ENCODE results near the gene PALD1.

The PALD1 gene

DNA sequence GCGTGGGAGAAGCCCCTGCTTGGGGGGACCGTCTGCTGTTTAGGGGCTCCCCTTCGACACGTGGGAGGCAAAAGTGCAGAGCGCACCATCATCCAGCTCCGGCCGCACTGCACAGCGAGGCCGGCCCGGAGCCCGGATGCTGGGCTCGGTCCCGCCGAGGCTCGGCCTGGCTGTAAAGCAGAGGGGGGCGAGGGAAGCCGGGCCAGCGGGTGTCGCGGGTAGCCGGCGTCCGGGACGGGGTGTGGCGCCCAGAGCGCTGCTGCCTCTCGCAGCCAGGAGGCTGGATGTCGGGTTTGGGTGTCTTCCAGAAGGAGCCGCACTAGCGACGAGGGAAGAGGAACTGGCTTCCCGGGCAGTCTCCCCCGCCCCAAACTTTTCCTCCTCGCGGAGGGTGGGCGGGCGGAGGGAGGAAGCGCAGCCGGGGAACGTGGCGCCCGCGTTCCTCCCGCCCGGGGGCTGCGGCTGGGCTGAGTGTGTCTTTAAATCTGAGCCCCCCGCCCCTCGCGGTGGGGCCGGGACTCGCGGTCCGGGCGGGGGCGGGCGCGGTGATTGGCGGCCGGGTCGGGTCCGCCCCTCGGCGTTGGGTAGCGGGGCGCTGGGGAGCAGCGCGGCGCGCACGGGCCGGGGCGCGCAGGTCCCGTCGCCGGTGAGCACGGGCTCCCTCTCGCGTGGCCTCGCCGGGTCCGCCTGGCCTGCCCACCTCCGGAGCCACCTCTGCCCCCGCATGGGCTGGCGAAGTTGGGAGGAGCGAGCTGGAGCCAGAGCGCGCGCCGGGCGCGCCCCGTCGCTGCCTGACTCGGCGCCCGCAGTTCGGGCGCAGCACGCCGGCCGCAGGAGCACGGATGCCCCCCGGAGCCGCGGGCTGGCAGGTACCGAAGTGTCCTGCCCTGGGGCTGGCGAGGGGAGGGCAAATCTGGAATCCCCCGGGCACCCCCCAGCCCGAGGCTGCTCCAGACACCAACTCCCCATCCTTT, at the start of gene PALD1:
PALD1 (plus strand) TSS at position 577 of the 974 bp plus-strand sequence. CDS start 47,185 bp downstream, outside the sequence.
- DNase-seq, result peak; percentile 67

DNA sequence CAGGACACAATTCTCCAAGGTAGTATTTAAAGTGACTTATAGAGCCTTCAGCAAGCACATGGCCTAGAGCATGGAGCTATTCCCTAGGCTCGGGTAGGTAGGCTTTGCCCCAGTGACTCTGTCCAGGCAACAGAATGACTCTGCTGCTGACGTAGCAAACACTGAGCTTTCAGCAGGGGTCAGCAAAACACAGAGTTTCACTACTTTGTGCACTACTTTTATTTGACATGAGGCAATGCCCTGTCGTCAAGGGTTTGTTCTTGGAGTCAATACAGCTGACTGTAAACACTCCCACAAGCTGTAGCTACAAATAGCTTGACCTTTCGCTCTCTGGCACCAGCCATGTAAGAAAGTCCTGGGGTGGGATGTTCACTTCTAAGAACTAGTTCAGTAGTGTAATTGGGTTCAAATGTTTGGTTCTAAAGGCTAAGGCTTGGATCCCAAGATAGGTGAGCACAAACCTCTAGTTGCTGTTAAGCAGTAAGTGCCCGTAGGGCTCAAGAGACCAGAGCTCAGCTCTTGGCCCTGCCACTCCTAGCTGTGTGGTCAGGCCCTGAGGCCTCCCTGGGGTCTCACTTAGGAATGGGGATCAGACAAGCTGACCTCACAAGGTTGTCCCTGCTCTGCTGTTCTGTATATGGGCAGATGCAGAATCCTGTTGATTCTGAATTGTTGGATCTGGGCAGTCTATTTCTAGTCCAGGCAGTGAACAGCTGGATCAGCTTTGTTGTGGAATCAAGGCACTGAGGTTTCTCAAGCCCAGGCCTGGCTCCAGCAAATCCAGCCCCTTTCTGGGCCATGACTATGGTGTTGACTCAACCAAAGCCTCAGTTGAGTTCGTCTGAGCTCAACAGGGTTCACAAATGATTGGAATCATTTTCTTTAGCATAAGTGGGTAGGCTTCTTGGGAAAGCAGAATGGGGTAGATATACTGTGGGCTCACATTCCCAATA, 47.8 kb upstream of the PALD1 start:
- DNase-seq, result no peak

DNA sequence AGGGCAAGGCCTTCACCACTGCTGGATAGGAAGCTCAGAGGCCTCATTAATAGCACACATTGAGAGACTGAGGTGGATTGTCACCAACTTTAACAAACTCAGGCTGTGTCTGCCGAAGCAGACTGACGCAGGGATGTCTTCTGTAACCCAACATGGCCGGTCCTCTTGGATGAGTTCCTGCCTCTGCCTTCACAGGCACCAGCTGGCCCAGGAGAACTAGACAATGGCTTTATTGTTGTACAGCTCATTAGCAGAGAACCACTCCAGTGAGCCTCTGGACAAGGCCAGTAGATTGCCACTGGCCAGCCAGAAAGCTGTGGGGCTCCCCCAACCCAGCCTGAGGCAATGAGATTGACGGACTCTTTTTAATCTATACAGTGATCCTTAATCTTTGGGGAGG, 46.5 kb upstream of the PALD1 start:
- DNase-seq, result no peak

DNA sequence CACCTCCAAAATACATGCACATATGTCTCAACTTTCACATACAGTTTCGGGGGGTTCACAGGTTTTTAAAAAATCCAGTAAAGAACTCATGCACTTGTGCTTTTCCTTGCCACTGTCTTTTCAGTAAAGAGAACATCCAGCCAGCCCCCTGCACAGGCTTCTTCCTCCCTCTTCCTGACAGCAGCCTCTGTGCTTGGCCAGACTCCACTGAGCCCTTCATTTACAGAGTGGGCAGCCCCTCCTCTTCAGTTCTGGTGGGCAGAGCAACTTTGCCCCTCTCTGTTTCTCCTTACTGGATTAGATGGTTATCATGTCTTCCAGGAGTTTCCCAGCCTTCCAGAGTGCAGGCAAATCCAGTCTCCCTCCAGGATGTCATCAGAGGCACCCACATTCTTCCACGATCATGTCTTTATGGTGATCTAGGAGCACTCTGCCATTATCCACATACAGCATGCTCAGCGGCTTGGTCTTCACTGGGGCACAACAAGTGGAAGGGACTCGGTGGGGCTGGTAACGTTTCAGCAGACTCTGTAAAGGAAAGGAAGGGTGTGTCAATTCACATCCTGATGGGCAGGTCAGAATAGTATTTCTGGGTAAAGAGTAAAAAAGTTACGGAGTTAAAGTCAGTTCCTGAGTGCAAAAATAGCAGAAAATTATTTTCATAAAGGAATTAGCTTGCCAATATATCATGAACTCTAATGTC, 45.9 kb upstream of the PALD1 start:
- no peak for DNase-seq

DNA sequence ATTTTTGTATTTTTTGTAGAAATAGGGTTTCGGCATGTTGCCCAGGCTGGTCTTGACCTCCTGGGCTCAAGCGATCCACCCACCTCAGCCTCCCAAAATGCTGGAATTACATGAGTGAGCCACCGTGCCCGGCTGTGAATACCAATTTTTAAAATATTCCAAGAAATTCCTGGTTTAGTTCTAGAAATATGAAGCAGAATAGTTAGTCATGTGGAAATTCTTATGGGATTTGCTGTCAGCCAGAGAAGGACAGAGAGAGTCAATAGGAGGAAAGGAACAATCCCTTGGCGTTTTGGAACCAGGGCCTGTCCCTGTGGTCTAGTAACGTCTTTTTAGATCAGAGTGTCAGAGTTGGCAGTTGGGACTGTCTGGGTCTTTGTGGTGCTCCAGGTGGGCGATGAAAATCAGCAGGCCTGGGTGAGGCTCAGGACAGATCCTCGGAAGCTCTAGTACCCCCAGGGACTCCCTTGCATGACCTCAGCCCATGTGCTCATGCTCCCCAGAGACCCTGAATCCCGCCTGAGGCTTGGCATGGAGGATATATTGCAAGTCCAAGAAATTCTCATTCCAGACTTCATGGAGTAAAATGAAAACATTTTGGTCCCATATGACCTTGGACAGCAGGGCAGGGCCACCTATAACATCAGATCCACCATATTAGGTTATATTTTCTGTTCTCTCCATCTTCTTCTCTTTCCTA, 44.8 kb upstream of the PALD1 start:
- DNase-seq, result no peak

DNA sequence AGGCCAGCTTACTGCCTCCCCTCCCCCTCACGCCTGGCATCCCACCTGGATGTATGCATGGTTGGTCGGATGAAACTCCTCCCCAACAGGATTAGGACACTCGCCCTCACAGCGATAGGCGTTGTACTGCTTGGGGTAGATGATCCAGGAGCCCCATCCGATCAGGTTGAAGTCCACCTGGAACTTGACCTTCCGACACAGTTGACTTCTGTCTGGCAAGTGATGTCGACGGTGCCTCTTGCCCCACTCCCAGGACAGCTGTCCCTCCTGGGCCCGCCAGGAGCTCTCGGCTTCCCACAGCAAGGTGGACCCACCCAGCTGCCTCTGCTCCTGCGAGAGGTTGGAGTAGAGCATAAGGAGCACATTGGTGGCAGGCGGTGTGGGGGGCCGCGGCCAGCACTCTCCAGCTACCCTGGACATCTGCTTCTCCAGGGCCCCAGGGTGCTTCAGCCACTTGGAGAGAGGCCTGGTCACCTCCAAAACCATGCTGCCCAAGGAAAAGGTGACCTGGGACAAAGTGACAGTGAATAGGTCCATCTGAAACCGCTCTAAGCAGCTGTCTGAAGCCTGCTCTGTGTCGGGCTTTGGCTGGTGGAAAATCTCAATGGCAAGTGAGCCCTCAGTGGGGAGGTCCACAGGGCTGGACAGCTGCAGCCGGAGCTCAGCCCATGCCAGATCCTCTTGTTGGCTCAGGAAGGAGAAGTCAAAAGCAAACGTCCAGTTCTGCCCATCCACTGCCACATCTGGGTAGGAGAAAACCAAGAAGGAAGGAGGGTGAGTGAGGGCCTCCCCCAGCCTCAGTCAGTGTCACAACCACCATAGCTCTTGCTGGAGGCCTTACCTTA, 43.1 kb upstream of the PALD1 start:
- no peak for DNase-seq

DNA sequence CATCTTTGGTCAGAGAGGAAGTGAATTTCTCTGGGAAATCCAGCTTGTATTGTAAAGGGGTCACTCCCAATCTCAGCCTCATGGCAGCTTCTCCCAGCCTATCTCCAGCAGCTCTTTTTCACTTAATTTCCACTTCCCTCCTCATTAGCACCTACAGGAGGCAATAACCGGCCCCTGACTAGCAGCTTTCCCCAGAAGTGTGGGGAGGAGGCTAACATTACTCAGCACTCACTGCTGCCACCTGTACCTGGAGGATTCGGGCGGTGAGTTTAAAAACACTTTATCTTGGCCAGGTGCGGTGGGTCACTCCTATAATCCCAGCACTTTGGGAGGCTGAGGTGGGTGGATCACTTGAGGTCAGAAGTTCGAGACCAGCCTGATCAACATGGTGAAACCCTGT, 40.8 kb upstream of the PALD1 start:
- DNase-seq, result no peak

DNA sequence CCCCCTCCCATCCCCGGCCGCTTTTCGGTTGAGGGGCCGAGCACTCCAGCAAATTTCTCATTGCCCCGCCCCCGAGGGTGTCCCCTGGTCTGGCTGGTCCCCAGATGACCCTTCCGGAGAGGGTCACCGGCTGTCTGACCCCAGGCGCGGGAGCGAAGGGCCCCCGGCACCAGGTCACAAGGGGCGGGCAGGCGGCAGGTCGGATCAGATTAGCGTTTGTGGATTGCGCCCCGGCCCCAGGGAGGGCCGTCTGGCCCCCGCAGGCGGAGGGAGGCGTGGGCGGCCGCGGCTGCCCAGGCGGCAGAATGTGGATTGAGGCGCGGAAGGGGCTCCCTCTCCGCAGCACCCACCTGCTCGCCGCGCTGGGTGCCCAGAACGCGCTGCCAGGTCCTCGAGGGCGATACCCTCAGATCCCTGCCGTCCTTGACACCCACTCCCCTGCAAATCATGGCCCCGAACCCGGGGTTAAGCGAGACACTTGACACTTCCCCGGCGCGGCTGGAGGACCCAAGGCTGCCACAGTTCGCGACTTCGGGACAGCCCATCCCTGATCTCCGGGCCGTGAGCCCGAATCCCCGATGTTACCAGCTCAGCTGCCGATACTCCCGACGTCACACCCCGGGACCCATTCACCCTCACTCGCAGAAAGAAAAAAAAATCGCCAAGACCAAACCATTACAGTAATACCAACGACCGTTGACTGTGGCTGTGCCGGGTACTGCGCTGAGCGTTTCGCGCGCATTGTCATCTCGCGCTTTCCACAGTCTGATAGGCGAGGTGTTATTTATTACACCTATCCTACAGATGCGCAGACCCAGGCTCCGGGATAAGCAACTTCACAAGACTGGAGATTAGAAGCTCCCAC, 38.0 kb upstream of the PALD1 start:
- no peak for DNase-seq

DNA sequence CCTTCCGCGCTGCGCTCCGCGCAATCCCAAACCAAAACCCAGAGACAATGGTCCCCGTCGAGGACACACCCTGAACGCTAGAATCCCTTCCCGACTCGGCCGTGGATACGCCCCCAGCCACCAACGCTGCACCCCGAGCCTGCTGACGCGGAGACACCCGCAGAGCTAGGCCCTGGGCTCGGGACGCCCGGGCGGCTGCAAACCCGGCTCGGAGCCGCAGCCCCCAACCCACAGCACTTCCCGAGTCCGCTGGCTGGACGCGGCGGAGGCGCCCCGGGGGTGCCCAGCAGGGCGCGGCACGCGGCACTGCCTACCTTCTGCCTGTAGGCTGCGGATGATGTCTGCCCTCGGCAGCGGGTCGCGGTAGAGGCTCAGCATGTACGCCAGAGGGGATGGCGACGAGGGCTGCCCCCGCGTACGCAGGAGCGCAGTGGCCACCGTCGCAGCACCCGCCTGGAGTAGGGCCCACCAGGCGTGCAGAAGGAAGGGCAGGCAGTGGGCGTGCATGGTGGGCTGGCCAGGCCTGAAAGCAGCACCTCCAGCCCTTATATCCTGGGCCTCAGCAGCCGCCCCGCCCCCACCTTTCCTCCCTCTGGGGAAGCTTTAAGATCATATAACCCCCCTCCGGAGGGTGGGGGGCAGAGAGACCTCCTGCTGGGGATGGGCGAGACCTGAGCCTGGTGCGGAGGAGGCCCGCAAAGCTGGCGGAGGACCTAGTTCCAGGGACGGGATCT, 37.2 kb upstream of the PALD1 start, which contains the start of gene NODAL:
NODAL (minus strand) TSS at position 521 of the 734 bp plus-strand sequence; CDS start at position 507, 14 bp downstream.
- DNase-seq, result no peak

DNA sequence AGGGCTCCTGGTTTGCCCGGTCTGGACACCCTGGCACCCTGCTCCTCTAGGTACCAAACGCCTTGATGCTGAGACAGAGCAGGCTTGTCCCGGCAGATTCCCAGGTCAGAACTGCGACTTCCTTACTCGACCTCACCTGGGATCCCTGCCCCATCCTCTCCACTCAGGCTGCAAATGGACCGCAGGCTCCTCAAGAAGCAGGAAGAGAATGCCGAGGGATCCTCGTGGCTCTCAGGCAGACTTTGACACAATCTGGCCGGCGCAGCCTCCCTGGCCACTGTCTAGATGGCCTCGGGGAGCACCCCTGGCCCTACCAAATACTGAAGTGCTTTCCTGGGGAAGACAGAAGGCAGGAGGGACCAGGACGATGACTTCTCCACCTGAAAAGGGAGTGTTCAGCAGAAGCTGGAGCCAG, 36.7 kb upstream of the PALD1 start:
- no peak for DNase-seq

DNA sequence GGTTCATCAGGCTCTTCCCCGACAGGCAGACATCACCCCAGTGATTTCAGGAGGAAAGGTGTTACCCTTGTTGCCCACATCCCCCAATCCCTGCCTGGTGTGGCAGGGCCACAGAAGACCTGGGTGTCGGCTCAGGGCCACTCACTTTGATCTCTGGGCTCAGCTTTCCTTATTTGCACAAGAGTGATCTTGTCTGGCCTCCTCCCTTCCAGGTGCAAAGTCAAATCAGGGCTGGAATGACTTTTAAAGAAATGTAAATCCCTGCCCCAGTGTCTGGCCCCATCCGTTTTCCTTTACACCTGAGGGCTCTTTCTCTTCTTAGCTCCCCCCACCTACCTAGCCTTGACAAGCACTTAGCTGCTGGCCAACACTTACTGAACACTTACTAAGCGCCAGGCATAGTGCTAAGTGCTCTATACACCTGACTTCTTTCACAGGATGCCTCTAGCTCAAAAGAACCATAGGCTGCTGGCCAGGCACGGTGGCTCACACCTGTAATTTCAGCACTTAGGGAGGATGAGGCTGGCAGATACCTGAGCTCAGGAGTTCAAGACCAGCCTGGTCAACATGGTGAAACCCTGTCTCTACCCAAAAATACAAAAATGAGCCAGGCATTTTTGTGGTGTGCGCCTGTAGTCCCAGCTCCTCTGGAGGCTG, 36.1 kb upstream of the PALD1 start:
- no peak for DNase-seq

DNA sequence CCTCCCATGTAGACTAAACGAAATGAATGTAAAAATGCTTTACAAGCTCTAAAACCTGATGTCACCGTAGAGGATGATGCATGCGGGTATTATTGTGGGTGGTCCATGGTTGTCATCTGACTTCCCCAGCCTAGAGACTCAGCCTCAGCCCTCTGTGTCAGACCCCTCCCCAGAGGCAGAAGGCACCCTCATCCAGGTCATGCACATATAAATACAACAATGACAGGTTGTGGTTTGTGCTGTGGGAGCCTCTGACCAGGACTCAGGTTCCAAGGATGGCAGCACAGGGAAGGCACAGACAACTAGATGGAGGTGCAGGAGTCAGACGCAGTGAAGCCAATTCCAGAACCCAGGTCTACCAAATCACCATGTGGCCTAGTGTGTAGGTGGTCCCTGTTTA, 33.8 kb upstream of the PALD1 start:
- DNase-seq, result no peak

DNA sequence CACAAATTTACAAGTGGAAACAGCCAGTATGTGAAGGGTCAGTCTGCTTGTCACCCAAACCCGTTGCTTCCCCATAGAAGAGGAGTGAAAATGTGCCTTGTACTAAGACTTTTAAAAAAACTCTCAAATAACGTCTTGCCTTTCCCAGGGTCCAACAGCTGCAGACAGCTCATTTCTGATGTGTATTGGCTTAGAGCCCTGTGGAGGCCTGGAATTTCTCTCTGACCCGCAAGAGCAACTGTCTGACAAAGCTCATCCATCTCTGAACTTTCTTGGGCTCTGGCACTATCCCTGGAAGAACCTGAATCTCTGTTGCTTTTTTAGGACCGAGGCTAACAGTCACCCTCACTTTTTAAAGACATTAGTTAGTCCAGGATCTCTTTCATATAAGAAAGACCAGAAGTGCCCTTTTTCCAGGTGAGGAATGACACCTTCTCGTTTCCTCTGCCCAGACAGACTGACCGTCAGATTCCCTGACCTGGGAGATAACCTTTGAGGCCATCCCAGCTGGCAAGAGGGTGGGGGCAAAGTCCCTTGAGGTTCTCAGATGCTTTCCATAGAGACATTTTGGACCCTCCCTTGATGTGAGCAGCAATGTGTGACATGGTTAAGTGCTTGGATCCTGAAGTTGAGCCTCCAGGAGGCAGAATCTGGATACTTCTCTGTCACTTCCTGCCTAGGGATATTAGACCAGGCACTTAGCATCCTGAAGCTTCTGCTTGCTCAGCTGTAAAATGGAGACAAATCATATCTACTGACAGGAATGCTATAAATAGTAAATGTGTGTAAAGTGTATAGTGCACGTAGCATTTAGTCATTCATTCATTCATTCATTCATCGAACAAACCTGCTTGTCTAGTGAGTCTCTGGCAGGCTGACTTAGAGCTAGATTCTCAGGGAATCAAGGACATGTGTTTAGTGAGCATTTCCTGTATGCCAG, 32.6 kb upstream of the PALD1 start:
- DNase-seq, result no peak

DNA sequence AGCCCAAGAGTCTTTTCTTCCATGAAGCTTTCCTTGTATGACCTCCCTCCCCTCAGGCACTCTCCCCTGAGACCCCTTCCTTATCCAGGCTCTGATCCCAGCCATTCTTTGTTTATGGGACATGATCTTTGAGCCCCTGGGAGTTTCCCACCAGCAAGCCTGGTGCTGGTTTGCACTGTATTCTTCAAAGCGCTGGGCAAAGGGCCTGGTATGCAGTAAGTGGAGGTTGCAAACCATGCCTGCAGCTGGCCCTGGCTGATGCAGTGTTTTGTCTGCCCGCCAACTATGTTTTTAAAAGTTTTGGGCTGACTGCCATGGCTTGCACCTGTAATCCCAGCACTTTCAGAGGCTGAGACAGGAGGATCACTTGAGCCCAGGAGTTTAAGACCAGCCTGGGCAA, 30.3 kb upstream of the PALD1 start:
- DNase-seq, result no peak

DNA sequence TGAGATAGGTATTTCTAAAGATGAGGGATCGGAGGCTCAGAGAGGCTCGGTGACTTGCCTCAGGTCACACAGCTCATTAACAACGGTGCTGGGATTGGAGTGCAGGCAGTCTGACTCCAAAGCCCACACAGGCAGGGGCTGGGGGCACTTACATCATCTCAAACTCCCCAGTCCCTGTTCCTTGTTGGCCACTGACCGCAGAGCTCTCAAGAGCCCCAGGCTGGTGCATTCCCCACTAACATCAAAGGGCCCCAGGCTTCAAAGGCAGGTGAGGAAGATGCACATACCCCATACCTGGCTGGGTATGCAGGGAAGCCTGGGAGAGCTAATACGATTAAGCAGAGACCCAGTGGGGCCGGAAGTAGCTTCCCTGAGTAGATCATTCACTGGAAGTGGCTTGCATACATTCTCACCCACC, 23.3 kb upstream of the PALD1 start:
- DNase-seq, result no peak

DNA sequence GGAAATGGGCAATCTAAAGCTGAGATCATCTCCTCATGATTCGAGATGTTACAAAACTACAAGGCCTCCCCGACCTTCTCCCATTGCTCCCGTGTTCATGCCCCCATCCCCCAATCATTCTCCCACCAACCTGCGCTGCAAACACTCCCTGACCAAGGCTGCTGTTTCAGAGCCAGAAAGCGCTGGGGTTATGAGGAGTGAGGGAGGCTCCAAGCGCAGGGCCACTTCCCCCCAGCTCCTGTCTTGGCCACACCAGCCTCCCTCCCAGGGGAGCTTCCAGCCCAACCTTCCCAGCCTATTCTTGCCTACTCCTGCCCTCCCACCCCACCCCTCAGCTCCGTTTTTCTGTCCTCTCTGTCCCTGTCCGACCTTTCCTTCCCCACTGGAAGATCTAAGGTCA, 22.4 kb upstream of the PALD1 start:
- DNase-seq, result no peak

DNA sequence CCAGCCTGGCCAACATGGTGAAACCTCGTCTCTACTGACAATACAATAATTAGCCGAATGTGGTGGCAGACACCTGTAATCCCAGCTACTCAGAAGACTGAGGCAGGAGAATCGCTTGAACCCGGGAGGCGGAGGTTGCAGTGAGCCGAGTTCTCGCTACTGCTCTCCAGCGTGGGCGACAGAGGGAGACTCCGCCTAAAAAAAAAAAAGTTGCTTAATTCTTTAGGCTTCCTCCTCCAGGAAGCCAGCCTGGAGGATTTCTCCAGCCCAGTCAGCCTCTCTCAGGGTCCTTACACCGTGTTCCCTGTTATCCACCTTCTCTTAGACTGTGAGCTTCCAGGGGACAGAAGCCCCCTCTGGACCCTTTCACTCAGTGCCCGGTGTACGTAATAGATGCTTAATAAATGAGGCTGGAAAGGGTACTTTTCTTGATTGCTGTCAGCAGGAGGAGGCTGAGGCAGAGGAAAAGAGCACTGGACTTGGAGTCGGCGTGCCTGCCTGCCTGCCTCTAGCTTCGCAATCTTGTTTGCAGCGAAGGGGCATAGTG, 20.7 kb upstream of the PALD1 start:
- DNase-seq, result no peak
